SK-N-SH treated with all-trans-retinoic acid at 6 μM for 48 hours (cell line): ENCODE results near the gene RPLP2.

ENCODE experiments used
- BACH2 ChIP-seq: fragments of 250-450 bp; sonication (Bioruptor Pico); IDR thresholded peaks from 2 replicates; pipeline ENCODE4 v1.9.0; 2021; ENCODE audit warnings: mild to moderate bottlenecking, borderline replicate concordance
- CSDC2 ChIP-seq: fragments of 250-450 bp; sonication (Bioruptor Pico); IDR thresholded peaks from 2 replicates; pipeline ENCODE4 v1.5.0; 2020; ENCODE audit warnings: mild to moderate bottlenecking, moderate library complexity
- CSRNP3 ChIP-seq: fragments of 250-450 bp; sonication (Bioruptor Pico); IDR thresholded peaks from 2 replicates; pipeline ENCODE4 v1.5.1; 2021; ENCODE audit warnings: mild to moderate bottlenecking, moderate library complexity
- ESRRG ChIP-seq: fragments of 250-450 bp; sonication (Bioruptor Pico); IDR thresholded peaks from 2 replicates; pipeline ENCODE4 v1.6.1; 2021; ENCODE audit warnings: mild to moderate bottlenecking
- PATZ1 ChIP-seq: fragments of 250-450 bp; sonication (Bioruptor Pico); IDR thresholded peaks from 2 replicates; pipeline ENCODE4 v1.8.0; 2020; ENCODE audit warnings: mild to moderate bottlenecking, moderate library complexity, borderline replicate concordance
- TCF4 ChIP-seq: fragments of 250-450 bp; sonication (Bioruptor Pico); IDR thresholded peaks from 2 replicates; pipeline ENCODE4 v1.8.0; 2021; ENCODE audit warnings: mild to moderate bottlenecking, moderate library complexity, borderline replicate concordance
- TSHZ2 ChIP-seq: fragments of 250-450 bp; sonication (Bioruptor Pico); IDR thresholded peaks from 2 replicates; pipeline ENCODE4 v1.5.0; 2020; ENCODE audit warnings: mild to moderate bottlenecking, moderate library complexity
- ZNF8 ChIP-seq: fragments of 450-650 bp; formaldehyde crosslinking; IDR thresholded peaks from 2 replicates; pipeline ENCODE4 v1.5.0; 2020; ENCODE audit warnings: mild to moderate bottlenecking, moderate library complexity

- TF ChIP-seq CSRNP3 (CRISPR knock-in tag), result no peak
- no peak for TF ChIP-seq BACH2 (CRISPR knock-in tag)
- TF ChIP-seq TCF4 (CRISPR knock-in tag), result no peak
- TF ChIP-seq PATZ1 (CRISPR knock-in tag), result no peak
- no peak for TF ChIP-seq CSDC2 (CRISPR knock-in tag)
- TF ChIP-seq TSHZ2 (CRISPR knock-in tag), result no peak
- no peak for TF ChIP-seq ZNF8 (CRISPR knock-in tag)
- no peak for TF ChIP-seq ESRRG (CRISPR knock-in tag)
Observed at GRCh38 chr11:812390-812789, 2.6 kb downstream of the RPLP2 start.
